HL-60 (cell line): ENCODE measurements around the gene MYBL2.

Experiments
- DNase-seq, 2 experiments: peaks; one replicate each; pipeline ENCODE4 v3.0.0-alpha.2; 2010 to 2020; ENCODE audit warnings: low read depth in 1 of 2, low spot score in 1 of 2
- H3K27ac ChIP-seq: fragments of 250-450 bp; sonication (Bioruptor Pico); replicated peaks from 2 replicates; pipeline ENCODE4 v1.5.1; 2020; ENCODE audit warnings: mild to moderate bottlenecking, moderate library complexity
- H3K27me3 ChIP-seq: fragments of 250-450 bp; sonication (Bioruptor Pico); 2 replicates; pipeline ENCODE4 v1.5.1; 2021; ENCODE audit warnings: mild to moderate bottlenecking, moderate library complexity; ENCODE audit not compliant: insufficient read depth, poor library complexity, severe bottlenecking
- H3K4me3 ChIP-seq: replicated peaks from 2 replicates; pipeline ENCODE4 v1.5.1; 2011; ENCODE audit warnings: mild to moderate bottlenecking, control low read depth, low read length; ENCODE audit not compliant: insufficient read depth
- GABPA ChIP-seq: IDR thresholded peaks from 2 replicates; pipeline ENCODE4 v1.6.1; 2012; ENCODE audit warnings: low read depth
- POLR2AphosphoS5 ChIP-seq: IDR thresholded peaks from 2 replicates; pipeline ENCODE4 v1.6.1; 2012; ENCODE audit warnings: low read depth
- SPI1 ChIP-seq: IDR thresholded peaks from 2 replicates; pipeline ENCODE4 v1.6.1; 2012; ENCODE audit warnings: low read depth, mild to moderate bottlenecking, borderline replicate concordance
- TF ChIP-seq, protein P1 (sequence below): IDR thresholded peaks from one replicate; pipeline ENCODE4 v1.5.1; 2011; ENCODE audit warnings: low read length, control low read depth, inconsistent platforms; ENCODE audit not compliant: insufficient read depth
- TF ChIP-seq, protein P2 (sequence below): IDR thresholded peaks from 2 replicates; pipeline ENCODE4 v1.6.1; 2012; ENCODE audit warnings: low read depth; ENCODE audit not compliant: insufficient replicate concordance

MYBL2 gene

DNA sequence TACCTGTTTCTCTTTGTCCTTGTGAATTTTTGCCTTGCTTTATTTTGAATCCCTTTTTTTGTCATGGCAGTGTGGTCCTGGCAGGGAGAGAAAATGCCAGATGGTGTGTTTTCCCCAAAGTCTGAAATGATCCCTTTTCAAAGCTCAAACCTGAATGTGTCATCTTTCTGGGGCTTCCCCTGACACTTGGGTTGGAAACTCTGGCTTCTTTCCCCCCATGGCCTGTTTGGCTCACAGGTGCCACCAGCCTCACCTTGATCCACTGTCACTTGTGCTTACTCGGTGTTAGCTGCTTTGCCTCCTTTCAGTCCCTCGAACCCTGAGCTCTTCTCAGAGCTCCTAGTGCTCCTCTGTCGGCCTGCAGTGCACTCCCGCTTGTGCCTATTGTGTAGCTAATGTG lies 22.3 kb downstream of the MYBL2 start:
- DNase-seq: no peak
- no peak overlapping the region for H3K27ac ChIP-seq

DNA sequence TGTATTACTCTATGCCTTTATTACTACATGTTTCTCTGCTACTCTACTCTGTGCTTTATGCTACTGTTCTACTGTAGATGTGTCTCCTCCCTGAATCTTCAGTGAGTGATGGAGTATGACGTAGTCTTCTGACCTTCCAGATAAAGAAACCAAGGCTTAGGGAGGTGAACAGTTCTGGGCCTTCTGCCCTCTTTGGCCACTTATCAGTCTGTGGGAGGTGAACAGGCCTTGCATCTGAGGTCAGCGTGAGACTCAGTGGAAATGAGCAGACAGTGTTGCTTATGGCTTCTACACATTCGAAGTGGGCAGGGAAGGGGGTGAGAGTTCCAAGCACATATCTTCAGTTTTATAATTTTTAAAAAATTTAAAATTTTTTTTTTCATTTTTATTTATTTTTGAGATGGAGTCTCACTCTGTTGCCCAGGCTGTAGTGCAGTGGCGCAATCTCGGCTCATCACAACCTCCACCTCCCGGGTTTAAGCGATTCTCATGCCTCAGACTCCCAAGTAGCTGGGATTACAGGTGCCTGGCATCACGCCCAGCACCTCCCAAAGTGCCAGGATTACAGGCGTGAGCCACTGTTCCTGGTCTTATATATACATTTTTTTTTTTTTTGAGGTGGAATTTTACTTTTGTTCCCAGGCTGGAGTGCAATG lies 24.2 kb downstream of the MYBL2 start:
- H3K4me3 ChIP-seq: no peak overlapping the region
- H3K27ac ChIP-seq: no peak overlapping the region
- no peaks in the 10 kb centered on the region for H3K27me3 ChIP-seq
- no peak for DNase-seq
- TF ChIP-seq, protein P1, sequence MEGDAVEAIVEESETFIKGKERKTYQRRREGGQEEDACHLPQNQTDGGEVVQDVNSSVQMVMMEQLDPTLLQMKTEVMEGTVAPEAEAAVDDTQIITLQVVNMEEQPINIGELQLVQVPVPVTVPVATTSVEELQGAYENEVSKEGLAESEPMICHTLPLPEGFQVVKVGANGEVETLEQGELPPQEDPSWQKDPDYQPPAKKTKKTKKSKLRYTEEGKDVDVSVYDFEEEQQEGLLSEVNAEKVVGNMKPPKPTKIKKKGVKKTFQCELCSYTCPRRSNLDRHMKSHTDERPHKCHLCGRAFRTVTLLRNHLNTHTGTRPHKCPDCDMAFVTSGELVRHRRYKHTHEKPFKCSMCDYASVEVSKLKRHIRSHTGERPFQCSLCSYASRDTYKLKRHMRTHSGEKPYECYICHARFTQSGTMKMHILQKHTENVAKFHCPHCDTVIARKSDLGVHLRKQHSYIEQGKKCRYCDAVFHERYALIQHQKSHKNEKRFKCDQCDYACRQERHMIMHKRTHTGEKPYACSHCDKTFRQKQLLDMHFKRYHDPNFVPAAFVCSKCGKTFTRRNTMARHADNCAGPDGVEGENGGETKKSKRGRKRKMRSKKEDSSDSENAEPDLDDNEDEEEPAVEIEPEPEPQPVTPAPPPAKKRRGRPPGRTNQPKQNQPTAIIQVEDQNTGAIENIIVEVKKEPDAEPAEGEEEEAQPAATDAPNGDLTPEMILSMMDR: no peak
- TF ChIP-seq POLR2AphosphoS5: no peak
- TF ChIP-seq, protein P2, sequence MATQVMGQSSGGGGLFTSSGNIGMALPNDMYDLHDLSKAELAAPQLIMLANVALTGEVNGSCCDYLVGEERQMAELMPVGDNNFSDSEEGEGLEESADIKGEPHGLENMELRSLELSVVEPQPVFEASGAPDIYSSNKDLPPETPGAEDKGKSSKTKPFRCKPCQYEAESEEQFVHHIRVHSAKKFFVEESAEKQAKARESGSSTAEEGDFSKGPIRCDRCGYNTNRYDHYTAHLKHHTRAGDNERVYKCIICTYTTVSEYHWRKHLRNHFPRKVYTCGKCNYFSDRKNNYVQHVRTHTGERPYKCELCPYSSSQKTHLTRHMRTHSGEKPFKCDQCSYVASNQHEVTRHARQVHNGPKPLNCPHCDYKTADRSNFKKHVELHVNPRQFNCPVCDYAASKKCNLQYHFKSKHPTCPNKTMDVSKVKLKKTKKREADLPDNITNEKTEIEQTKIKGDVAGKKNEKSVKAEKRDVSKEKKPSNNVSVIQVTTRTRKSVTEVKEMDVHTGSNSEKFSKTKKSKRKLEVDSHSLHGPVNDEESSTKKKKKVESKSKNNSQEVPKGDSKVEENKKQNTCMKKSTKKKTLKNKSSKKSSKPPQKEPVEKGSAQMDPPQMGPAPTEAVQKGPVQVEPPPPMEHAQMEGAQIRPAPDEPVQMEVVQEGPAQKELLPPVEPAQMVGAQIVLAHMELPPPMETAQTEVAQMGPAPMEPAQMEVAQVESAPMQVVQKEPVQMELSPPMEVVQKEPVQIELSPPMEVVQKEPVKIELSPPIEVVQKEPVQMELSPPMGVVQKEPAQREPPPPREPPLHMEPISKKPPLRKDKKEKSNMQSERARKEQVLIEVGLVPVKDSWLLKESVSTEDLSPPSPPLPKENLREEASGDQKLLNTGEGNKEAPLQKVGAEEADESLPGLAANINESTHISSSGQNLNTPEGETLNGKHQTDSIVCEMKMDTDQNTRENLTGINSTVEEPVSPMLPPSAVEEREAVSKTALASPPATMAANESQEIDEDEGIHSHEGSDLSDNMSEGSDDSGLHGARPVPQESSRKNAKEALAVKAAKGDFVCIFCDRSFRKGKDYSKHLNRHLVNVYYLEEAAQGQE: no peak
- no peak for TF ChIP-seq GABPA
- no peak for TF ChIP-seq SPI1

More for the DNA sequence above, 22.3 kb downstream of the MYBL2 start:
- no peak for TF ChIP-seq SPI1
- TF ChIP-seq GABPA: no peak
- TF ChIP-seq, protein P2: no peak
- TF ChIP-seq POLR2AphosphoS5: no peak
- TF ChIP-seq, protein P1: no peak
- no peaks in the 10 kb centered on the region for H3K27me3 ChIP-seq
- H3K4me3 ChIP-seq: no peak overlapping the region

DNA sequence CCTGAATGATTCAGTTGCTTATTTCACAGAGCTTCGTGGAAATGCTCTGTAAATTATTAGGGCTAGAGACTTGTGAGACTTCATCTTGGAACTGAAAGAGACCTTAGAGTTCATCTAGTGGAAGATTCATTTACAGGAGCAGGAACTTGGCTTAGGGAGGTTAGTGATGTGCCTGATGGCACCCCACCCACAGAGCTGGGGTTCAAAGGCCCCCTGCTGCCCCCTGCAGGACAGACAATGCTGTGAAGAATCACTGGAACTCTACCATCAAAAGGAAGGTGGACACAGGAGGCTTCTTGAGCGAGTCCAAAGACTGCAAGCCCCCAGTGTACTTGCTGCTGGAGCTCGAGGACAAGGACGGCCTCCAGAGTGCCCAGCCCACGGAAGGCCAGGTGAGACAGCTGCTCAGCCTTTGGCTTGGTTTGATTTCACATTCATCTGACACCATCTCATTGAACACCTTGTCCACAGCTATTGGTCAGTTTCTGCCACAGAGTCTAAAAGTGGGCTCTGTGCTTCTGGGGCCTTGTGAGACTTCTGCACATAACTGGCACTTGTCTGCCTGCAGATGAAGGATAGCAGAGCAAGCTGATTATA lies 25.1 kb downstream of the MYBL2 start:
- Histone ChIP-seq H3K4me3 (no peak overlapping the region), H3K27ac (no peak overlapping the region), H3K27me3 (no peaks in the 10 kb centered on the region)
- peak; percentile 41 to 68 for DNase-seq
- TF ChIP-seq GABPA: no peak
- TF ChIP-seq, protein P1: peak; percentile 64
- TF ChIP-seq, protein P2: no peak
